ENCODE results near the gene PRDM1. TPM values are rescaled to one million over a fixed set of nuclear protein-coding genes. Genes with fewer than 3 reads are reported as not detected.

PRDM1 gene
- total RNA-seq, 4 donors from 2014 or later: 1.0 to 20.7 (median 7.0) TPM

- intact Hi-C loops (cut with DNase I; ENCODE audit: low total_unique reads): no loop called here
These were observed 66.8 kb downstream of the PRDM1 start for GRCh38 chr6:106152952-106153351.

GRCh38 chr6:106154326-106154725 is 68.2 kb downstream of the PRDM1 start:
- no peaks in the 10 kb centered on the region for H3K36me3 ChIP-seq
- H3K4me1 ChIP-seq: no peaks in the 10 kb centered on the region
- H3K27me3 ChIP-seq: no peaks in the 10 kb centered on the region
- TF ChIP-seq CTCF (IDR thresholded peaks at IDR 0.05): no peak
- TF ChIP-seq POLR2A (IDR thresholded peaks at IDR 0.05): no peak
- H3K27ac ChIP-seq: no peak overlapping the region
- H3K9me3 ChIP-seq: no peaks in the 10 kb centered on the region
- no peak overlapping the region for H3K4me3 ChIP-seq
- intact Hi-C loops (cut with DNase I; ENCODE audit: low total_unique reads): no loop called here
- no peak for DNase-seq

More at GRCh38 chr6:106152952-106153351, 66.8 kb downstream of the PRDM1 start:
- Histone ChIP-seq H3K9me3 (no peaks in the 10 kb centered on the region), H3K27me3 (no peaks in the 10 kb centered on the region), H3K4me3 (no peak overlapping the region), H3K36me3 (no peaks in the 10 kb centered on the region), H3K4me1 (no peaks in the 10 kb centered on the region), H3K27ac (no peak overlapping the region)
- no peak for DNase-seq
- TF ChIP-seq CTCF (IDR thresholded peaks at IDR 0.05) (no peak), POLR2A (IDR thresholded peaks at IDR 0.05) (no peak)

GRCh38 chr6:106155219-106155830 is 69.2 kb downstream of the PRDM1 start:
- no peak for DNase-seq
- H3K4me3 ChIP-seq: no peak overlapping the region
- no peak overlapping the region for H3K27ac ChIP-seq
- H3K36me3 ChIP-seq: no peaks in the 10 kb centered on the region
- TF ChIP-seq CTCF (IDR thresholded peaks at IDR 0.05) (no peak), POLR2A (IDR thresholded peaks at IDR 0.05) (no peak)
- H3K4me1 ChIP-seq: no peaks in the 10 kb centered on the region
- intact Hi-C loops (cut with DNase I; ENCODE audit: low total_unique reads): no loop called here
- no peaks in the 10 kb centered on the region for H3K27me3 ChIP-seq
- H3K9me3 ChIP-seq: no peaks in the 10 kb centered on the region

GRCh38 chr6:106156413-106156812 is 70.3 kb downstream of the PRDM1 start:
- no peaks in the 10 kb centered on the region for H3K27me3 ChIP-seq
- H3K4me3 ChIP-seq: no peak overlapping the region
- TF ChIP-seq POLR2A (IDR thresholded peaks at IDR 0.05) (no peak), CTCF (IDR thresholded peaks at IDR 0.05) (no peak)
- no peaks in the 10 kb centered on the region for H3K36me3 ChIP-seq
- H3K27ac ChIP-seq: no peak overlapping the region
- DNase-seq: no peak
- no peaks in the 10 kb centered on the region for H3K9me3 ChIP-seq
- intact Hi-C loops (cut with DNase I; ENCODE audit: low total_unique reads): no loop called here
- no peaks in the 10 kb centered on the region for H3K4me1 ChIP-seq

- no peak for DNase-seq
- Histone ChIP-seq H3K27me3 (no peaks in the 10 kb centered on the region), H3K4me3 (no peak overlapping the region), H3K27ac (no peak overlapping the region), H3K36me3 (no peaks in the 10 kb centered on the region), H3K4me1 (no peaks in the 10 kb centered on the region), H3K9me3 (no peaks in the 10 kb centered on the region)
- TF ChIP-seq CTCF (IDR thresholded peaks at IDR 0.05) (no peak), POLR2A (IDR thresholded peaks at IDR 0.05) (no peak)
- intact Hi-C loops (cut with DNase I; ENCODE audit: low total_unique reads): no loop called here
These were observed 70.7 kb downstream of the PRDM1 start for GRCh38 chr6:106156863-106157262.

Measured in uterus (tissue), 4 donors.